ENCODE results near the gene CRY2.

Gene CRY2

DNA sequence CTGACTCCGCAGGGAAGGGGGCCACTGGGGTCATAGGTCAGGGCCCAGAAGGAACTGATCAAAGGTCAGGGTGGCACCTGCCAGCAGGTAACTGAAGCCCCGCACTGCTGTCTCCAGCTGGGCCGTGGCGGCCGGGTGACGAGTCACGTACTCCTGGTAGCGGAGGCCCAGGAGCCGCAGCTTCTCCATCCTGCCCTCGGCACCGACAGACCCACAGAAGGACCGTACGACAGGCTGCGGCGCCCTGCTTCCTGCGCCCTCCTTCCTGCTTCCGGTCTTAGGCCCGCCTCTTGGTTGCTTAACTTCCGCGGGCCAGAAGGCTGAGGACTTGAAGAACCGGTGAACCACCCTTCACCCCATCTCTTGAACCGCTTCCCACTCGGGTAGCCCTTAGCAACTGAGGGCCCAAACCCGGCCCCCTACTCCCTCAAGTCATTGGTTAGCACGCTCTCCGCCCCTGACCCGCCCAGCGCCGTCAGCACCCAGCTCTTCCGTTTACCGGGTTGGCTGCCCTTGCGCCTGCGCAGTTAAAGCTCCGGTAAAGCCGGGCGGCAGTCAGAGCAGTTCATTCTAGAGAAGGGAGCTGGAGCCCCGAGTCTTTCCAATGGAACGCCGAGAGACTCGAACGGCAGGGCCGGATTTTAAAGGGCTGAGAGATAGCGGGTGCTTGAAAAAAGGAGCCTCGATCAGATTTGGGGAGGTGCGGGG, 70.5 kb downstream of the CRY2 start, which contains the start of gene PEX16:
Gene PEX16 (minus strand): TSS at position 255 of the 708 bp plus-strand sequence. CDS start 66 bp downstream, at position 189.
- Histone ChIP-seq H3K27me3 (replicated peaks; ENCODE audit: control insufficient read depth, insufficient read depth, low read length) (no peaks in the 10 kb centered on the region), H3K4me3 (ENCODE audit: low read length) (peak within 1 kb of the TSS; percentile 100), H3K36me3 (ENCODE audit: control insufficient read depth, insufficient read depth, low read length, severe bottlenecking) (peaks cover 31% of the 10 kb centered on the region), H3K9me3 (ENCODE audit: control insufficient read depth, low read length) (no peaks in the 10 kb centered on the region), H3K9ac (ENCODE audit: low read length) (peak within 1 kb of the TSS; percentile 100), H3K4me1 (ENCODE audit: control insufficient read depth, insufficient read depth, low read length) (peaks cover 12% of the 10 kb centered on the region)
- DNase-seq (ENCODE audit: low read depth): peak; percentile 100

DNA sequence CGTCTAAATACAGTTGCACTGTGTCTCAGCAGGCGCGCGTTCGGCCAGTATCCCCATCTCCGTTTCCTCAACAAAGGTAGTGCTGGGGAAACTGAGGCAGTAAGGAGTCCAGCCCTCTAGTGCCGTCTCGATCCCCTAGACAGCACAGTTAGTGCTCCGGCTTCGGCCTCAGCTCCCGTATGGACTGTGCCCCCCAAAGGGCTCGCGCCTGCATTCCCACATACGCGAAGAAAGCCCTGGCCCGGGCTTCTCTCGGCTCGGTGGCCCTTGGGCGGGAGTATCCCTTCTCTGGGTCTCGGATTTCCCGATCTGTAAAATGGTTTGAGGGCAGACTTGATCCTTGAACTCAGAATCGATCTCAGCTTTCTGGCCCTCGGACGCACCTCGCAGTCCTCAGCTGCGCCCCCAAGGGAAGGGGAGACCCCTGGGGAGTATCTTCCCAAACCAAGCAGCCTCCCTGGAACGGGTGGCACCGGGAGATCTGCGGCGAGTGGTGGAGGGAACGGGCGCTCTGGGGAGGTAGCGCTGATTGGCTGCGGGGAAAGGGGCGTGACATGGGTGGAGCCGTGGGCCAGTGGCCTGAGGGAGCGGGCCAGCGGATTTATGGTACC, 71.2 kb downstream of the CRY2 start:
- H3K4me1 ChIP-seq (ENCODE audit: control insufficient read depth, insufficient read depth, low read length): peaks cover 12% of the 10 kb centered on the region
- peak; percentile 93 for DNase-seq (ENCODE audit: low read depth)
- no peaks in the 10 kb centered on the region for H3K9me3 ChIP-seq (ENCODE audit: control insufficient read depth, low read length)
- peak overlapping the region; percentile 100 for H3K4me3 ChIP-seq (ENCODE audit: low read length)
- peaks cover 6% of the 10 kb centered on the region for H3K27me3 ChIP-seq (replicated peaks; ENCODE audit: control insufficient read depth, insufficient read depth, low read length)
- H3K9ac ChIP-seq (ENCODE audit: low read length): peak overlapping the region; percentile 100
- H3K36me3 ChIP-seq (ENCODE audit: control insufficient read depth, insufficient read depth, low read length, severe bottlenecking): peaks cover 26% of the 10 kb centered on the region

DNA sequence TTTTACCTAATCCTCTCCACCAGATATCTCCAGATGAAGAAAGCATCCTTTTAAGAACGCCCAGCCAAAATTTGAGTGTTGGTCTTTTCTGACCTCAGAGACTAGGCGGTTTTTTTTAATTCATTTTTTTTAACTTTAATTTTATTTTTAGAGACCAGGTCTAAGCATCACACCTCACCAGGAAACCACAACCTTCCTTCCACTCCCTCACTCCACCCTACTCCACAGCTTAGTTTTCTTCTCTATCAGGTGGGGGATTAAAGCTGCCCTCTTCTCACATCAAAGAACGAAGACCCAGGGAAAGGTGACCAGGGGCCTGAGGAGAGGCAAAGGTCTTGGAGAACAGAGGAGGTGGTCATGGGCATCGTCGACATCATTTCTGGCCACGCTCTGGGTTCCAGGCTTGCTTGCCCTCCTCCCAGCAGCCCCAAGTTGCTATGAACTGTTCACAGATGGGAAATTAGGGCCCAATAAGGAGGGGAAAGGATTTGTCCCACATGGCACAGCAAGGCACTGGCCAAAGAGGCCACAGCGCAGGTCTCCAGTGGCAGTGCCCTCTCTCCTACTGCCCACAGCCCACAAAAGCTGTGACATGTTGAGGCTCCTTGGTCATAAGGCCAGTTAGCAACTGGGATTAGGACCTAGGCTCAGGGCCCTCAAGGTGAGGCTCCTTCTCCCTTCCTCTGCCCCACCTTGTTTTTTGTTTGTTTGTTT, 71.8 kb downstream of the CRY2 start:
- Histone ChIP-seq H3K9ac (ENCODE audit: low read length) (no peak overlapping the region), H3K36me3 (ENCODE audit: control insufficient read depth, insufficient read depth, low read length, severe bottlenecking) (peaks cover 19% of the 10 kb centered on the region), H3K4me1 (ENCODE audit: control insufficient read depth, insufficient read depth, low read length) (peaks cover 12% of the 10 kb centered on the region), H3K27me3 (replicated peaks; ENCODE audit: control insufficient read depth, insufficient read depth, low read length) (peaks cover 9% of the 10 kb centered on the region), H3K9me3 (ENCODE audit: control insufficient read depth, low read length) (no peaks in the 10 kb centered on the region), H3K4me3 (ENCODE audit: low read length) (peak overlapping the region; percentile 100)
- DNase-seq (ENCODE audit: low read depth): no peak

DNA sequence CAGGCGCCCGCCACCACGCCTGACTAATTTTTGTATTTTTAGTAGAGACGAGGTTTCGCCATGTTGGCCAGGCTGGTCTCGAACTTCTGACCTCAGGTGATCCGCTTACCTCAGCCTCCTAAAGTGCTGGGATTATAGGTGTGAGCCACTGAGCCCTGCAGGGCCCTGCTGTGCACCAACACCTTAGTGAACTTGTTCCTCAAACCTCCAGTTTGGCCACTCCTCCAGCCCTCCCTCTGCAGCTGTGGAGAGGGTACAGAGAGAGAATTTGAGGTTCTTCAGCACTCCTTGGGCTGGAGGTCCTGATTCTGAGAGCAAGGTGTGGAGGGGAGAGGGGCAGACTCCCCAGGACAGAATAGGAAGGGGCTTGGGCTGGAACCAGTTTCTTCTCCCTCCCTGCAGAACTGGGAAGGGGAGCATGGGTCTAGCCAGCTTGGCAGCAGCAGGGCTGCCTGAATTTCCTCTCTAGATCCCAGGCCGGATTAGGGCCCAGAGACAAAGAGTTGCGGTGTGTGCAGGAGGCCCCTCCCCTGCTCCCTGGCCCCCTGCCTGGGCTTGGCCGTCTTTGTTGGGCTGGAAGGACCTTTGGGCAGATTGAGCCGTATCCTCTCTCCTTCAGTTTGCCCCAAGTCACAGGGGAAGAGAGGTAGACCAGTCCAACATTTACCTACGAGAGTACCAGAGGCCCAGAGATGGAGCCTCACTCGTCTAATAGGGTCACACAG, 72.7 kb downstream of the CRY2 start:
- Histone ChIP-seq H3K9ac (ENCODE audit: low read length) (no peak overlapping the region), H3K36me3 (ENCODE audit: control insufficient read depth, insufficient read depth, low read length, severe bottlenecking) (peaks cover 11% of the 10 kb centered on the region), H3K4me3 (ENCODE audit: low read length) (no peak overlapping the region), H3K9me3 (ENCODE audit: control insufficient read depth, low read length) (no peaks in the 10 kb centered on the region), H3K27me3 (replicated peaks; ENCODE audit: control insufficient read depth, insufficient read depth, low read length) (peaks cover 12% of the 10 kb centered on the region), H3K4me1 (ENCODE audit: control insufficient read depth, insufficient read depth, low read length) (peaks cover 12% of the 10 kb centered on the region)
- no peak for DNase-seq (ENCODE audit: low read depth)

GRCh38 chr11:45920531-45921477, 73.5 kb downstream of the CRY2 start:
- Histone ChIP-seq H3K27me3 (replicated peaks; ENCODE audit: control insufficient read depth, insufficient read depth, low read length) (peaks cover 19% of the 10 kb centered on the region), H3K9me3 (ENCODE audit: control insufficient read depth, low read length) (no peaks in the 10 kb centered on the region), H3K36me3 (ENCODE audit: control insufficient read depth, insufficient read depth, low read length, severe bottlenecking) (peaks cover 3% of the 10 kb centered on the region), H3K4me3 (ENCODE audit: low read length) (no peak overlapping the region), H3K9ac (ENCODE audit: low read length) (no peak overlapping the region), H3K4me1 (ENCODE audit: control insufficient read depth, insufficient read depth, low read length) (peaks cover 12% of the 10 kb centered on the region)
- no peak for DNase-seq (ENCODE audit: low read depth)

GRCh38 chr11:45921561-45922424, 74.5 kb downstream of the CRY2 start:
- Histone ChIP-seq H3K36me3 (ENCODE audit: control insufficient read depth, insufficient read depth, low read length, severe bottlenecking) (no peaks in the 10 kb centered on the region), H3K9ac (ENCODE audit: low read length) (no peak overlapping the region), H3K4me3 (ENCODE audit: low read length) (no peak overlapping the region), H3K9me3 (ENCODE audit: control insufficient read depth, low read length) (no peaks in the 10 kb centered on the region), H3K4me1 (ENCODE audit: control insufficient read depth, insufficient read depth, low read length) (peaks cover 4% of the 10 kb centered on the region), H3K27me3 (replicated peaks; ENCODE audit: control insufficient read depth, insufficient read depth, low read length) (peaks cover 28% of the 10 kb centered on the region)
- DNase-seq (ENCODE audit: low read depth): no peak

- H3K4me3 ChIP-seq (ENCODE audit: low read length): no peak within 1 kb of the TSS
- DNase-seq (ENCODE audit: low read depth): no peak
- H3K9ac ChIP-seq (ENCODE audit: low read length): no peak within 1 kb of the TSS
Observed at GRCh38 chr11:45922425-45923082, 75.3 kb downstream of the CRY2 start, which contains the start of gene LARGE2. Gene LARGE2 (plus strand): TSS chr11:45922656. CDS start chr11:45922883, 227 bp downstream.

GRCh38 chr11:45924036-45924915, 77.0 kb downstream of the CRY2 start:
- DNase-seq (ENCODE audit: low read depth): no peak
- Histone ChIP-seq H3K4me1 (ENCODE audit: control insufficient read depth, insufficient read depth, low read length) (no peaks in the 10 kb centered on the region), H3K4me3 (ENCODE audit: low read length) (no peak overlapping the region), H3K27me3 (replicated peaks; ENCODE audit: control insufficient read depth, insufficient read depth, low read length) (peaks cover 29% of the 10 kb centered on the region), H3K9ac (ENCODE audit: low read length) (no peak overlapping the region), H3K9me3 (ENCODE audit: control insufficient read depth, low read length) (no peaks in the 10 kb centered on the region), H3K36me3 (ENCODE audit: control insufficient read depth, insufficient read depth, low read length, severe bottlenecking) (no peaks in the 10 kb centered on the region)

More at GRCh38 chr11:45922425-45923082, 75.3 kb downstream of the CRY2 start, which contains the start of gene LARGE2:
- Histone ChIP-seq H3K36me3 (ENCODE audit: control insufficient read depth, insufficient read depth, low read length, severe bottlenecking) (no peaks in the 10 kb centered on the region), H3K9me3 (ENCODE audit: control insufficient read depth, low read length) (no peaks in the 10 kb centered on the region), H3K4me1 (ENCODE audit: control insufficient read depth, insufficient read depth, low read length) (no peaks in the 10 kb centered on the region), H3K27me3 (replicated peaks; ENCODE audit: control insufficient read depth, insufficient read depth, low read length) (peaks cover 29% of the 10 kb centered on the region)

DNA sequence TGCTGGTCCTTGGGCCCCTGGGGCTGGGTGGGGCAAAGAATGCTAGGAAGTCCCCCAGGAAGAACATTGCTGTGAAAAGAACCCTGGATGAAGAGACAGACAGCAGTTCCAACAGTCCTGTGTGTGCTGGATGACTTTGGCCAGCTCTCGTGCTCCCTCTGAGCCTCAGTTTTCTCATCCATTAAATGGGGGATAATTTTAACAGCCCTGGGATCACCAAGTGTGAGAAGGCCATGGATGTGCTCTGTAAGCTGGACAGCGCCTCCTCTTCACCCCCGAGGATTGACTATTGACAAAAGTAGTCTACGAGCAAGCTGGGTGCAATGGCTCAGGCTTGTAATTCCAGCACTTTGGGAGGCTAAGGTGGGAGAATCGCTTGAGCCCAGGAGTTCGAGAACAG, 77.7 kb downstream of the CRY2 start:
- Histone ChIP-seq H3K4me1 (ENCODE audit: control insufficient read depth, insufficient read depth, low read length) (no peaks in the 10 kb centered on the region), H3K4me3 (ENCODE audit: low read length) (no peak overlapping the region), H3K9ac (ENCODE audit: low read length) (no peak overlapping the region), H3K36me3 (ENCODE audit: control insufficient read depth, insufficient read depth, low read length, severe bottlenecking) (no peaks in the 10 kb centered on the region), H3K27me3 (replicated peaks; ENCODE audit: control insufficient read depth, insufficient read depth, low read length) (peaks cover 29% of the 10 kb centered on the region), H3K9me3 (ENCODE audit: control insufficient read depth, low read length) (no peaks in the 10 kb centered on the region)
- DNase-seq (ENCODE audit: low read depth): no peak
